H9 (cell line): Measurements from ENCODE around the gene AMER2. TPM values are rescaled to one million over a fixed set of nuclear protein-coding genes. Genes with fewer than 3 reads are reported as not detected.

Source experiments
- DNase-seq: peaks from one replicate; pipeline ENCODE4 v3.0.0-alpha.2; 2017
- H2AFZ ChIP-seq: one replicate; pipeline ENCODE4 v1.6.1; 2013; ENCODE audit warnings: mild to moderate bottlenecking, low read length, control low read depth, moderate library complexity
- H2AK5ac ChIP-seq: 2 replicates; pipeline ENCODE4 v1.6.1; 2013; ENCODE audit warnings: low read length, control low read depth, mixed read lengths; ENCODE audit not compliant: insufficient read length
- H2BK120ac ChIP-seq: one replicate; pipeline ENCODE4 v1.6.1; 2013; ENCODE audit warnings: low read depth, mild to moderate bottlenecking, low read length, control low read depth, inconsistent platforms; ENCODE audit not compliant: poor library complexity, severe bottlenecking
- H2BK12ac ChIP-seq: 2 replicates; pipeline ENCODE4 v1.6.1; 2013; ENCODE audit warnings: low read length, control low read depth, mixed read lengths, low read depth; ENCODE audit not compliant: insufficient read length
- H2BK15ac ChIP-seq: 2 replicates; pipeline ENCODE4 v1.6.1; 2013; ENCODE audit warnings: low read depth, low read length, control low read depth
- H2BK20ac ChIP-seq: one replicate; pipeline ENCODE4 v1.6.1; 2013; ENCODE audit warnings: low read depth, mild to moderate bottlenecking, low read length, control low read depth, inconsistent platforms; ENCODE audit not compliant: poor library complexity, severe bottlenecking
- H2BK5ac ChIP-seq: 2 replicates; pipeline ENCODE4 v1.6.1; 2013; ENCODE audit warnings: low read length, control low read depth, mixed read lengths; ENCODE audit not compliant: insufficient read length
- H3K14ac ChIP-seq: 2 replicates; pipeline ENCODE4 v1.6.1; 2013; ENCODE audit warnings: low read length, control low read depth; ENCODE audit not compliant: insufficient read depth
- H3K18ac ChIP-seq: 2 replicates; pipeline ENCODE4 v1.6.1; 2013; ENCODE audit warnings: low read depth, mild to moderate bottlenecking, mixed read lengths, low read length, control low read depth; ENCODE audit not compliant: insufficient read length
- H3K23ac ChIP-seq: 2 replicates; pipeline ENCODE4 v1.6.1; 2013; ENCODE audit warnings: low read length, control low read depth, mixed read lengths, low read depth; ENCODE audit not compliant: insufficient read length
- H3K23me2 ChIP-seq: 2 replicates; pipeline ENCODE4 v1.6.1; 2013; ENCODE audit warnings: low read depth, mild to moderate bottlenecking, mixed read lengths, low read length, control low read depth; ENCODE audit not compliant: insufficient read length, poor library complexity, severe bottlenecking
- H3K27ac ChIP-seq: 2 replicates; pipeline ENCODE4 v1.5.1; 2013; ENCODE audit warnings: low read length, control low read depth, mixed read lengths, low read depth; ENCODE audit not compliant: insufficient read length
- H3K27me3 ChIP-seq: 2 replicates; pipeline ENCODE4 v1.6.1; 2013; ENCODE audit warnings: low read length, control low read depth, inconsistent platforms; ENCODE audit not compliant: insufficient read depth
- H3K4ac ChIP-seq: 2 replicates; pipeline ENCODE4 v1.6.1; 2013; ENCODE audit warnings: low read depth, mild to moderate bottlenecking, control low read depth, inconsistent platforms, low read length, moderate library complexity
- H3K4me1 ChIP-seq: 2 replicates; pipeline ENCODE4 v1.6.1; 2013; ENCODE audit warnings: low read length, control low read depth, inconsistent platforms; ENCODE audit not compliant: insufficient read depth
- H3K4me2 ChIP-seq: 2 replicates; pipeline ENCODE4 v1.6.1; 2013; ENCODE audit warnings: low read length, control low read depth, mixed read lengths; ENCODE audit not compliant: insufficient read length, insufficient read depth
- H3K56ac ChIP-seq: 2 replicates; pipeline ENCODE4 v1.6.1; 2013; ENCODE audit warnings: low read depth, mild to moderate bottlenecking, mixed read lengths, low read length, control low read depth; ENCODE audit not compliant: insufficient read length
- H3K79me1 ChIP-seq: 2 replicates; pipeline ENCODE4 v1.6.1; 2013; ENCODE audit warnings: low read depth, mild to moderate bottlenecking, moderate library complexity, low read length, control low read depth, inconsistent platforms; ENCODE audit not compliant: insufficient read depth, poor library complexity, severe bottlenecking
- H3K79me2 ChIP-seq: 2 replicates; pipeline ENCODE4 v1.6.1; 2013; ENCODE audit warnings: low read length, control low read depth, inconsistent platforms; ENCODE audit not compliant: insufficient read depth
- H3K9ac ChIP-seq: 2 replicates; pipeline ENCODE4 v1.6.1; 2013; ENCODE audit warnings: low read length, control low read depth, mixed read lengths; ENCODE audit not compliant: insufficient read length; ENCODE audit errors: extremely low read depth
- H3K9me3 ChIP-seq: one replicate; pipeline ENCODE4 v1.6.1; 2013; ENCODE audit warnings: low read depth, low read length, inconsistent platforms; ENCODE audit not compliant: control insufficient read depth
- H3T11ph ChIP-seq: one replicate; pipeline ENCODE4 v1.6.1; 2013; ENCODE audit warnings: mild to moderate bottlenecking, low read length, control low read depth, inconsistent platforms
- H4K20me1 ChIP-seq: one replicate; pipeline ENCODE4 v1.6.1; 2013; ENCODE audit not compliant: control insufficient read depth, insufficient read length, insufficient read depth
- H4K5ac ChIP-seq: 2 replicates; pipeline ENCODE4 v1.6.1; 2013; ENCODE audit warnings: low read depth, mild to moderate bottlenecking, mixed read lengths, low read length, control low read depth; ENCODE audit not compliant: insufficient read length
- H4K8ac ChIP-seq: replicated peaks from 2 replicates; pipeline ENCODE4 v1.6.1; 2013; ENCODE audit warnings: low read length, control low read depth, mixed read lengths, low read depth; ENCODE audit not compliant: insufficient read length
- H4K91ac ChIP-seq: 2 replicates; pipeline ENCODE4 v1.6.1; 2013; ENCODE audit warnings: low read depth, mild to moderate bottlenecking, moderate library complexity, mixed read lengths, low read length, control low read depth; ENCODE audit not compliant: insufficient read length
- H3K27ac Mint-ChIP-seq, 3 experiments: 2 replicates in 2 of 3; 3 replicates in 1 of 3; pipeline ENCODE4 v1.8.0; 2020 to 2021; ENCODE audit warnings: mixed read lengths in 3 of 3, mild to moderate bottlenecking in 1 of 3, moderate library complexity in 1 of 3
- H3K27me3 Mint-ChIP-seq: 2 replicates; pipeline ENCODE4 v1.8.0; 2021; ENCODE audit warnings: low read depth, mild to moderate bottlenecking, moderate library complexity, mixed read lengths
- H3K36me3 Mint-ChIP-seq, 3 experiments: 2 replicates in 2 of 3; 3 replicates in 1 of 3; pipeline ENCODE4 v1.8.0; 2020 to 2021; ENCODE audit warnings: low read depth in 3 of 3, mixed read lengths in 3 of 3; ENCODE audit not compliant: insufficient read depth in 1 of 3
- H3K4me1 Mint-ChIP-seq, 2 experiments: 2 replicates each; pipeline ENCODE4 v1.8.0; 2020; ENCODE audit warnings: mixed read lengths in 2 of 2
- H3K4me3 Mint-ChIP-seq, 2 experiments: 2 replicates in 1 of 2; 3 replicates in 1 of 2; pipeline ENCODE4 v1.8.0; 2020 to 2021; ENCODE audit warnings: mild to moderate bottlenecking in 2 of 2, mixed read lengths in 2 of 2, moderate library complexity in 1 of 2
- H3K9me3 Mint-ChIP-seq, 2 experiments: 2 replicates in 1 of 2; 3 replicates in 1 of 2; pipeline ENCODE4 v1.8.0; 2020; ENCODE audit warnings: mild to moderate bottlenecking in 2 of 2, mixed read lengths in 2 of 2, moderate library complexity in 1 of 2
- WGBS: extraction: QIAGEN DNeasy Blood & Tissue Kit; methylation state at CpG from one replicate; pipeline ENCODE4 v1.1.7; 2013; ENCODE audit warnings: missing lambda C conversion rate, low lambda C conversion rate, mixed read lengths; ENCODE audit not compliant: insufficient read length; ENCODE audit errors: extremely low coverage; 5-methylcytosine and 5-hydroxymethylcytosine counted together
- total RNA-seq: library from RNA; stranded (reverse); gene quantifications from 2 replicates; pipeline ENCODE4 v1.2.1, GENCODE V29; 2021
- TF ChIP-seq, protein P1 (sequence below): fragments of 200-600 bp; sonication (generic); conservative IDR thresholded peaks from 3 replicates; pipeline ENCODE4 v1.8.0; 2021; ENCODE audit warnings: antibody characterized with exemption, mild to moderate bottlenecking

The AMER2 gene
- total RNA-seq, 1 experiment from 2014 or later = 0.02 TPM

DNA sequence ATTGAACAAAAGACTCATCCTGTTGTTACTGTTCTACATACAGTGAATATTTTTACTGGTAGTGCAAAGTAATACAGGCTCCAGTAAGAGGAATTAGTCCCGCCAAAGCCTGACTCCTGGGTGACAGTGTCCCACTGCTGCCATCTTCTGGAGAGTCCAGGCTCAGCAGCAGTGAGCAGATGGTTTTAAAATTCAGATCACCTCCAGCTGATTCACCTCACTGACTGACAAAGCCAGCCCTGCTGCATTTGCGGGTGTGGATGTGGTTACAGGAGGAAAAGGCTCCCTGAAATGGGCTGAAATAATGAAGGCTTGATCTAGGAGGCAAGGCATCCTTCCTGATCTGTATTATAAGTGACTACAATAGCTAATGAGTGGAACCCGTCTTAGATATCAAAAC lies 57.9 kb downstream of the AMER2 start:
- no peak overlapping the region for H2BK12ac ChIP-seq
- H3K23me2 ChIP-seq = no peaks in the 10 kb centered on the region
- no peak overlapping the region for H2BK5ac ChIP-seq
- no peaks in the 10 kb centered on the region for H3K9me3 ChIP-seq
- no peaks in the 10 kb centered on the region for H3K36me3 Mint-ChIP-seq
- peaks cover 3% of the 10 kb centered on the region; the same call in 1 of the 2 replicates for H3K27me3 Mint-ChIP-seq
- DNase-seq = peak; percentile 87
- no peak overlapping the region for H3K14ac ChIP-seq
- no peaks in the 10 kb centered on the region for H3K79me1 ChIP-seq
- H3T11ph ChIP-seq = no peak overlapping the region
- no peak overlapping the region for H3K4me2 ChIP-seq
- H3K56ac ChIP-seq = no peak overlapping the region
- no peak overlapping the region for H2BK20ac ChIP-seq
- H4K8ac ChIP-seq = no peak overlapping the region
- no peaks in the 10 kb centered on the region for H4K20me1 ChIP-seq
- H3K79me2 ChIP-seq = no peaks in the 10 kb centered on the region
- H3K4ac ChIP-seq = no peak overlapping the region
- no peak overlapping the region for H3K23ac ChIP-seq
- no CpG with 5 or more reads among the region's 3 CpGs for WGBS
- H3K9ac ChIP-seq = no peak overlapping the region
- H4K91ac ChIP-seq = no peak overlapping the region
- H4K5ac ChIP-seq = no peak overlapping the region
- no peak overlapping the region for H3K4me3 Mint-ChIP-seq
- no peak overlapping the region for H3K27ac ChIP-seq
- H2BK120ac ChIP-seq = no peak overlapping the region
- no peak overlapping the region for H2BK15ac ChIP-seq
- H2AK5ac ChIP-seq = no peak overlapping the region
- H3K27me3 ChIP-seq = no peaks in the 10 kb centered on the region
- TF ChIP-seq, protein P1, sequence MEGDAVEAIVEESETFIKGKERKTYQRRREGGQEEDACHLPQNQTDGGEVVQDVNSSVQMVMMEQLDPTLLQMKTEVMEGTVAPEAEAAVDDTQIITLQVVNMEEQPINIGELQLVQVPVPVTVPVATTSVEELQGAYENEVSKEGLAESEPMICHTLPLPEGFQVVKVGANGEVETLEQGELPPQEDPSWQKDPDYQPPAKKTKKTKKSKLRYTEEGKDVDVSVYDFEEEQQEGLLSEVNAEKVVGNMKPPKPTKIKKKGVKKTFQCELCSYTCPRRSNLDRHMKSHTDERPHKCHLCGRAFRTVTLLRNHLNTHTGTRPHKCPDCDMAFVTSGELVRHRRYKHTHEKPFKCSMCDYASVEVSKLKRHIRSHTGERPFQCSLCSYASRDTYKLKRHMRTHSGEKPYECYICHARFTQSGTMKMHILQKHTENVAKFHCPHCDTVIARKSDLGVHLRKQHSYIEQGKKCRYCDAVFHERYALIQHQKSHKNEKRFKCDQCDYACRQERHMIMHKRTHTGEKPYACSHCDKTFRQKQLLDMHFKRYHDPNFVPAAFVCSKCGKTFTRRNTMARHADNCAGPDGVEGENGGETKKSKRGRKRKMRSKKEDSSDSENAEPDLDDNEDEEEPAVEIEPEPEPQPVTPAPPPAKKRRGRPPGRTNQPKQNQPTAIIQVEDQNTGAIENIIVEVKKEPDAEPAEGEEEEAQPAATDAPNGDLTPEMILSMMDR = peak; percentile 94
- no peak overlapping the region for H2AFZ ChIP-seq
- peaks cover 32 to 43% of the 10 kb centered on the region in 2 experiments for H3K4me1 Mint-ChIP-seq
- no peaks in the 10 kb centered on the region for H3K9me3 Mint-ChIP-seq
- H3K27ac Mint-ChIP-seq = no peak overlapping the region; a peak in 1 of 7 replicates
- H3K18ac ChIP-seq = no peak overlapping the region
- no peaks in the 10 kb centered on the region; the same call in 1 of the 2 replicates for H3K4me1 ChIP-seq
